H9 (cell line): ENCODE data around the gene C13orf42. TPM values are rescaled to one million over a fixed set of nuclear protein-coding genes. Genes with fewer than 3 reads are reported as not detected.

Experiments
- DNase-seq: peaks from one replicate; pipeline ENCODE4 v3.0.0-alpha.2; 2017
- H2AFZ ChIP-seq: one replicate; pipeline ENCODE4 v1.6.1; 2013; ENCODE audit warnings: mild to moderate bottlenecking, low read length, control low read depth, moderate library complexity
- H2AK5ac ChIP-seq: 2 replicates; pipeline ENCODE4 v1.6.1; 2013; ENCODE audit warnings: low read length, control low read depth, mixed read lengths; ENCODE audit not compliant: insufficient read length
- H2BK120ac ChIP-seq: one replicate; pipeline ENCODE4 v1.6.1; 2013; ENCODE audit warnings: low read depth, mild to moderate bottlenecking, low read length, control low read depth, inconsistent platforms; ENCODE audit not compliant: poor library complexity, severe bottlenecking
- H2BK12ac ChIP-seq: 2 replicates; pipeline ENCODE4 v1.6.1; 2013; ENCODE audit warnings: low read length, control low read depth, mixed read lengths, low read depth; ENCODE audit not compliant: insufficient read length
- H2BK15ac ChIP-seq: 2 replicates; pipeline ENCODE4 v1.6.1; 2013; ENCODE audit warnings: low read depth, low read length, control low read depth
- H2BK20ac ChIP-seq: one replicate; pipeline ENCODE4 v1.6.1; 2013; ENCODE audit warnings: low read depth, mild to moderate bottlenecking, low read length, control low read depth, inconsistent platforms; ENCODE audit not compliant: poor library complexity, severe bottlenecking
- H2BK5ac ChIP-seq: 2 replicates; pipeline ENCODE4 v1.6.1; 2013; ENCODE audit warnings: low read length, control low read depth, mixed read lengths; ENCODE audit not compliant: insufficient read length
- H3K14ac ChIP-seq: 2 replicates; pipeline ENCODE4 v1.6.1; 2013; ENCODE audit warnings: low read length, control low read depth; ENCODE audit not compliant: insufficient read depth
- H3K18ac ChIP-seq: 2 replicates; pipeline ENCODE4 v1.6.1; 2013; ENCODE audit warnings: low read depth, mild to moderate bottlenecking, mixed read lengths, low read length, control low read depth; ENCODE audit not compliant: insufficient read length
- H3K23ac ChIP-seq: 2 replicates; pipeline ENCODE4 v1.6.1; 2013; ENCODE audit warnings: low read length, control low read depth, mixed read lengths, low read depth; ENCODE audit not compliant: insufficient read length
- H3K23me2 ChIP-seq: 2 replicates; pipeline ENCODE4 v1.6.1; 2013; ENCODE audit warnings: low read depth, mild to moderate bottlenecking, mixed read lengths, low read length, control low read depth; ENCODE audit not compliant: insufficient read length, poor library complexity, severe bottlenecking
- H3K27ac ChIP-seq: 2 replicates; pipeline ENCODE4 v1.5.1; 2013; ENCODE audit warnings: low read length, control low read depth, mixed read lengths, low read depth; ENCODE audit not compliant: insufficient read length
- H3K27me3 ChIP-seq: 2 replicates; pipeline ENCODE4 v1.6.1; 2013; ENCODE audit warnings: low read length, control low read depth, inconsistent platforms; ENCODE audit not compliant: insufficient read depth
- H3K4ac ChIP-seq: 2 replicates; pipeline ENCODE4 v1.6.1; 2013; ENCODE audit warnings: low read depth, mild to moderate bottlenecking, control low read depth, inconsistent platforms, low read length, moderate library complexity
- H3K4me1 ChIP-seq: 2 replicates; pipeline ENCODE4 v1.6.1; 2013; ENCODE audit warnings: low read length, control low read depth, inconsistent platforms; ENCODE audit not compliant: insufficient read depth
- H3K4me2 ChIP-seq: 2 replicates; pipeline ENCODE4 v1.6.1; 2013; ENCODE audit warnings: low read length, control low read depth, mixed read lengths; ENCODE audit not compliant: insufficient read length, insufficient read depth
- H3K56ac ChIP-seq: 2 replicates; pipeline ENCODE4 v1.6.1; 2013; ENCODE audit warnings: low read depth, mild to moderate bottlenecking, mixed read lengths, low read length, control low read depth; ENCODE audit not compliant: insufficient read length
- H3K79me1 ChIP-seq: 2 replicates; pipeline ENCODE4 v1.6.1; 2013; ENCODE audit warnings: low read depth, mild to moderate bottlenecking, moderate library complexity, low read length, control low read depth, inconsistent platforms; ENCODE audit not compliant: insufficient read depth, poor library complexity, severe bottlenecking
- H3K79me2 ChIP-seq: 2 replicates; pipeline ENCODE4 v1.6.1; 2013; ENCODE audit warnings: low read length, control low read depth, inconsistent platforms; ENCODE audit not compliant: insufficient read depth
- H3K9ac ChIP-seq: 2 replicates; pipeline ENCODE4 v1.6.1; 2013; ENCODE audit warnings: low read length, control low read depth, mixed read lengths; ENCODE audit not compliant: insufficient read length; ENCODE audit errors: extremely low read depth
- H3K9me3 ChIP-seq: one replicate; pipeline ENCODE4 v1.6.1; 2013; ENCODE audit warnings: low read depth, low read length, inconsistent platforms; ENCODE audit not compliant: control insufficient read depth
- H3T11ph ChIP-seq: one replicate; pipeline ENCODE4 v1.6.1; 2013; ENCODE audit warnings: mild to moderate bottlenecking, low read length, control low read depth, inconsistent platforms
- H4K20me1 ChIP-seq: one replicate; pipeline ENCODE4 v1.6.1; 2013; ENCODE audit not compliant: control insufficient read depth, insufficient read length, insufficient read depth
- H4K5ac ChIP-seq: 2 replicates; pipeline ENCODE4 v1.6.1; 2013; ENCODE audit warnings: low read depth, mild to moderate bottlenecking, mixed read lengths, low read length, control low read depth; ENCODE audit not compliant: insufficient read length
- H4K8ac ChIP-seq: replicated peaks from 2 replicates; pipeline ENCODE4 v1.6.1; 2013; ENCODE audit warnings: low read length, control low read depth, mixed read lengths, low read depth; ENCODE audit not compliant: insufficient read length
- H4K91ac ChIP-seq: 2 replicates; pipeline ENCODE4 v1.6.1; 2013; ENCODE audit warnings: low read depth, mild to moderate bottlenecking, moderate library complexity, mixed read lengths, low read length, control low read depth; ENCODE audit not compliant: insufficient read length
- H3K27ac Mint-ChIP-seq, 3 experiments: 2 replicates in 2 of 3; 3 replicates in 1 of 3; pipeline ENCODE4 v1.8.0; 2020 to 2021; ENCODE audit warnings: mixed read lengths in 3 of 3, mild to moderate bottlenecking in 1 of 3, moderate library complexity in 1 of 3
- H3K27me3 Mint-ChIP-seq: 2 replicates; pipeline ENCODE4 v1.8.0; 2021; ENCODE audit warnings: low read depth, mild to moderate bottlenecking, moderate library complexity, mixed read lengths
- H3K36me3 Mint-ChIP-seq, 3 experiments: 2 replicates in 2 of 3; 3 replicates in 1 of 3; pipeline ENCODE4 v1.8.0; 2020 to 2021; ENCODE audit warnings: low read depth in 3 of 3, mixed read lengths in 3 of 3; ENCODE audit not compliant: insufficient read depth in 1 of 3
- H3K4me1 Mint-ChIP-seq, 2 experiments: 2 replicates each; pipeline ENCODE4 v1.8.0; 2020; ENCODE audit warnings: mixed read lengths in 2 of 2
- H3K4me3 Mint-ChIP-seq, 2 experiments: 2 replicates in 1 of 2; 3 replicates in 1 of 2; pipeline ENCODE4 v1.8.0; 2020 to 2021; ENCODE audit warnings: mild to moderate bottlenecking in 2 of 2, mixed read lengths in 2 of 2, moderate library complexity in 1 of 2
- H3K9me3 Mint-ChIP-seq, 2 experiments: 2 replicates in 1 of 2; 3 replicates in 1 of 2; pipeline ENCODE4 v1.8.0; 2020; ENCODE audit warnings: mild to moderate bottlenecking in 2 of 2, mixed read lengths in 2 of 2, moderate library complexity in 1 of 2
- WGBS: extraction: QIAGEN DNeasy Blood & Tissue Kit; methylation state at CpG from one replicate; pipeline ENCODE4 v1.1.7; 2013; ENCODE audit warnings: missing lambda C conversion rate, low lambda C conversion rate, mixed read lengths; ENCODE audit not compliant: insufficient read length; ENCODE audit errors: extremely low coverage; 5-methylcytosine and 5-hydroxymethylcytosine counted together
- total RNA-seq: library from RNA; stranded (reverse); gene quantifications from 2 replicates; pipeline ENCODE4 v1.2.1, GENCODE V29; 2021
- TF ChIP-seq, protein P1 (sequence below): fragments of 200-600 bp; sonication (generic); conservative IDR thresholded peaks from 3 replicates; pipeline ENCODE4 v1.8.0; 2021; ENCODE audit warnings: antibody characterized with exemption, mild to moderate bottlenecking

Gene C13orf42
- total RNA-seq, 1 experiment from 2014 or later, result 16.5 TPM

DNA sequence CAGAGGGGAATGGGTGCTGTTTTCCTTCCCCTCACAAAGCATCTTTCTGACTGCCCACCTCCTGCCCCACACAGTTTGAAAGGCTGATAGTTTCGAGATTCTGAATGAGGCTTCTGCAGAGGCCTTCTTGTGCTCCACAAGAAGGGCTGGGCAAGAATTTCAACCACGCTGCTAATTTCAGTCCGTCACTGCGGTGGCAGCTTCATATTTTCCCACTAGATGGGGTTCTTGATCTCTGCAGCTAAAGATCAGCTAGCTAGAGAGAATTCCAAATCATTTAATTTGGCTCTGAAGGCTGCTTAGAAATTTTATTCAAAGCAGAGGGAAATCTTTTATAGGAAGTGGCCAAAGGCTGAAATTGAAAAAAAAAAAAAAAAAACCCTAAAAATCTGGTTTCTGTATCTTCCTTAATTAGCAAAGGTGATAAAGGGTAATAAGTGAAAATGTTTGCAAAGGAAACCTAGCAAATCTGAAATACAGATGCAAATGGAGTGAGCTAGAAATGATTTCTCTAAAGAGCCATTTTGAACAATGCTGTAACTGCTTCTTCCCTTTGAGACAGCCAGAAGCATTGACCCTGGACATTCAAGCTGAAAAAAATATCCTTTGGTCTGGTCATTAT, 38.0 kb upstream of the C13orf42 start:
- H2BK12ac ChIP-seq, result no peak overlapping the region
- H3K27ac ChIP-seq, result peak overlapping the region; percentile 84

More for the DNA sequence above, 38.0 kb upstream of the C13orf42 start:
- Histone ChIP-seq H2BK120ac (no peak overlapping the region), H2BK5ac (no peak overlapping the region), H3K14ac (peak overlapping the region; percentile 74), H4K91ac (no peak overlapping the region), H4K20me1 (no peaks in the 10 kb centered on the region), H3K4me2 (peak overlapping the region; percentile 5), H2BK15ac (no peak overlapping the region; the same call in 1 of the 2 replicates), H3K9ac (peak overlapping the region; percentile 13), H3K79me2 (no peaks in the 10 kb centered on the region), H2AFZ (no peak overlapping the region), H3K23me2 (no peaks in the 10 kb centered on the region), H3K4ac (no peak overlapping the region), H3K27me3 (no peaks in the 10 kb centered on the region), H3K9me3 (no peaks in the 10 kb centered on the region), H3K56ac (no peak overlapping the region), H3T11ph (no peak overlapping the region), H3K79me1 (no peaks in the 10 kb centered on the region), H3K18ac (peak overlapping the region; percentile 25), H4K5ac (no peak overlapping the region), H2BK20ac (no peak overlapping the region), H2AK5ac (no peak overlapping the region), H3K4me1 (peaks cover 31% of the 10 kb centered on the region; the same call in 1 of the 2 replicates), H4K8ac (no peak overlapping the region), H3K23ac (no peak overlapping the region)
- Mint-ChIP-seq H3K4me1 (peaks cover 65 to 77% of the 10 kb centered on the region in 2 experiments), H3K27me3 (no peaks in the 10 kb centered on the region; the same call in 1 of the 2 replicates), H3K9me3 (peaks cover 16 to 21% of the 10 kb centered on the region in 2 experiments), H3K4me3 (peak overlapping the region in 1 of 2 experiments; percentile 22; a peak in 2 of 5 replicates), H3K36me3 (peaks cover 24 to 37% (median 32%) of the 10 kb centered on the region in 3 experiments), H3K27ac (peak overlapping the region; percentile 97)
- WGBS, result no CpG with 5 or more reads among the region's 4 CpGs
- DNase-seq, result peak; percentile 86
- TF ChIP-seq, protein P1, sequence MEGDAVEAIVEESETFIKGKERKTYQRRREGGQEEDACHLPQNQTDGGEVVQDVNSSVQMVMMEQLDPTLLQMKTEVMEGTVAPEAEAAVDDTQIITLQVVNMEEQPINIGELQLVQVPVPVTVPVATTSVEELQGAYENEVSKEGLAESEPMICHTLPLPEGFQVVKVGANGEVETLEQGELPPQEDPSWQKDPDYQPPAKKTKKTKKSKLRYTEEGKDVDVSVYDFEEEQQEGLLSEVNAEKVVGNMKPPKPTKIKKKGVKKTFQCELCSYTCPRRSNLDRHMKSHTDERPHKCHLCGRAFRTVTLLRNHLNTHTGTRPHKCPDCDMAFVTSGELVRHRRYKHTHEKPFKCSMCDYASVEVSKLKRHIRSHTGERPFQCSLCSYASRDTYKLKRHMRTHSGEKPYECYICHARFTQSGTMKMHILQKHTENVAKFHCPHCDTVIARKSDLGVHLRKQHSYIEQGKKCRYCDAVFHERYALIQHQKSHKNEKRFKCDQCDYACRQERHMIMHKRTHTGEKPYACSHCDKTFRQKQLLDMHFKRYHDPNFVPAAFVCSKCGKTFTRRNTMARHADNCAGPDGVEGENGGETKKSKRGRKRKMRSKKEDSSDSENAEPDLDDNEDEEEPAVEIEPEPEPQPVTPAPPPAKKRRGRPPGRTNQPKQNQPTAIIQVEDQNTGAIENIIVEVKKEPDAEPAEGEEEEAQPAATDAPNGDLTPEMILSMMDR, result peak; percentile 70
